Renal pelvis (tissue), 12 donors: ENCODE results near the gene PIGC. TPM values are rescaled to one million over a fixed set of nuclear protein-coding genes. Genes with fewer than 3 reads are reported as not detected.

ENCODE experiments used
- DNase-seq: peaks from one replicate; pipeline ENCODE4 v3.0.0-alpha.2; 2013
- long read RNA-seq, 16 experiments: transcript quantifications; one replicate each; lab custom pipeline, GENCODE V29; 2026
- polyA plus RNA-seq, 3 donors: library from polyadenylated mRNA; unstranded; fragments of 120-200 nt; gene quantifications; one replicate each; pipeline ENCODE4 v1.2.1, GENCODE V29; 2013; ENCODE audit not compliant: insufficient read length in 3 of 3

The PIGC gene
- 10 to 100 TPM; 42.4 to 46.6 (median 46.4) TPM for polyA plus RNA-seq
- long read RNA-seq, donor 1, transcript PIGC-202 (1 exons, 2,630 nt) = minor isoform, 12 of 30 reads
- long read RNA-seq, donor 1, transcript PIGC-201 (2 exons, 1,447 nt) = major isoform, 17 of 30 reads
- long read RNA-seq, donor 1, partial matches to known transcripts = 0 of 30 reads
- long read RNA-seq, donor 1, other reads (novel, unspliced or antisense) = 0 of 30 reads
- long read RNA-seq, donor 2, transcript PIGC-202 (1 exons, 2,630 nt) = minor isoform, 8 of 28 reads
- long read RNA-seq, donor 2, transcript PIGC-201 (2 exons, 1,447 nt) = major isoform, 20 of 28 reads
- long read RNA-seq, donor 2, partial matches to known transcripts = 0 of 28 reads
- long read RNA-seq, donor 2, other reads (novel, unspliced or antisense) = 0 of 28 reads
- long read RNA-seq, donor 3, transcript PIGC-201 (2 exons, 1,447 nt) = major isoform, 11 of 26 reads
- long read RNA-seq, donor 3, transcript PIGC-202 (1 exons, 2,630 nt) = minor isoform, 9 of 26 reads
- long read RNA-seq, donor 3, partial matches to known transcripts = 0 of 26 reads
- long read RNA-seq, donor 3, other reads (novel, unspliced or antisense) = 6 of 26 reads
- long read RNA-seq, donor 4, transcript PIGC-201 (2 exons, 1,447 nt) = major isoform, 16 of 34 reads
- long read RNA-seq, donor 4, transcript PIGC-202 (1 exons, 2,630 nt) = minor isoform, 11 of 34 reads
- long read RNA-seq, donor 4, partial matches to known transcripts = 0 of 34 reads
- long read RNA-seq, donor 4, other reads (novel, unspliced or antisense) = 6 of 34 reads
- long read RNA-seq, donor 5, transcript PIGC-201 (2 exons, 1,447 nt) = major isoform, 12 of 14 reads
- long read RNA-seq, donor 5, partial matches to known transcripts = 0 of 14 reads
- long read RNA-seq, donor 5, other reads (novel, unspliced or antisense) = 0 of 14 reads
- long read RNA-seq, donor 6, transcript PIGC-201 (2 exons, 1,447 nt) = major isoform, 14 of 23 reads
- long read RNA-seq, donor 6, transcript PIGC-202 (1 exons, 2,630 nt) = minor isoform, 9 of 23 reads
- long read RNA-seq, donor 6, partial matches to known transcripts = 0 of 23 reads
- long read RNA-seq, donor 6, other reads (novel, unspliced or antisense) = 0 of 23 reads
- long read RNA-seq, donor 7, transcript PIGC-201 (2 exons, 1,447 nt) = major isoform, 26 of 39 reads
- long read RNA-seq, donor 7, transcript PIGC-202 (1 exons, 2,630 nt) = minor isoform, 13 of 39 reads
- long read RNA-seq, donor 7, partial matches to known transcripts = 0 of 39 reads
- long read RNA-seq, donor 7, other reads (novel, unspliced or antisense) = 0 of 39 reads
- long read RNA-seq, donor 8, transcript PIGC-201 (2 exons, 1,447 nt) = major isoform, 9 of 12 reads
- long read RNA-seq, donor 8, partial matches to known transcripts = 0 of 12 reads
- long read RNA-seq, donor 8, other reads (novel, unspliced or antisense) = 0 of 12 reads
- long read RNA-seq, donor 9, transcript PIGC-201 (2 exons, 1,447 nt) = major isoform, 16 of 36 reads
- long read RNA-seq, donor 9, transcript PIGC-202 (1 exons, 2,630 nt) = minor isoform, 14 of 36 reads
- long read RNA-seq, donor 9, partial matches to known transcripts = 0 of 36 reads
- long read RNA-seq, donor 9, other reads (novel, unspliced or antisense) = 5 of 36 reads
- long read RNA-seq, donor 10, transcript PIGC-202 (1 exons, 2,630 nt) = minor isoform, 11 of 26 reads
- long read RNA-seq, donor 10, transcript PIGC-201 (2 exons, 1,447 nt) = major isoform, 15 of 26 reads
- long read RNA-seq, donor 10, partial matches to known transcripts = 0 of 26 reads
- long read RNA-seq, donor 10, other reads (novel, unspliced or antisense) = 0 of 26 reads
- long read RNA-seq, donor 11, transcript PIGC-201 (2 exons, 1,447 nt) = minor isoform, 9 of 20 reads
- long read RNA-seq, donor 11, transcript PIGC-202 (1 exons, 2,630 nt) = major isoform, 11 of 20 reads
- long read RNA-seq, donor 11, partial matches to known transcripts = 0 of 20 reads
- long read RNA-seq, donor 11, other reads (novel, unspliced or antisense) = 0 of 20 reads
- long read RNA-seq, donor 12, transcript PIGC-202 (1 exons, 2,630 nt) = minor isoform, 10 of 35 reads
- long read RNA-seq, donor 12, transcript PIGC-201 (2 exons, 1,447 nt) = major isoform, 25 of 35 reads
- long read RNA-seq, donor 12, partial matches to known transcripts = 0 of 35 reads
- long read RNA-seq, donor 12, other reads (novel, unspliced or antisense) = 0 of 35 reads
- long read RNA-seq, donor 13, transcript PIGC-202 (1 exons, 2,630 nt) = major isoform, 8 of 10 reads
- long read RNA-seq, donor 13, partial matches to known transcripts = 0 of 10 reads
- long read RNA-seq, donor 13, other reads (novel, unspliced or antisense) = 0 of 10 reads
- long read RNA-seq, donor 14 = 0 reads
- long read RNA-seq, donor 15, transcript PIGC-202 (1 exons, 2,630 nt) = minor isoform, 13 of 37 reads
- long read RNA-seq, donor 15, transcript PIGC-201 (2 exons, 1,447 nt) = major isoform, 24 of 37 reads
- long read RNA-seq, donor 15, partial matches to known transcripts = 0 of 37 reads
- long read RNA-seq, donor 15, other reads (novel, unspliced or antisense) = 0 of 37 reads
- long read RNA-seq, donor 16, transcript PIGC-201 (2 exons, 1,447 nt) = major isoform, 27 of 51 reads
- long read RNA-seq, donor 16, transcript PIGC-202 (1 exons, 2,630 nt) = minor isoform, 15 of 51 reads
- long read RNA-seq, donor 16, partial matches to known transcripts = 0 of 51 reads
- long read RNA-seq, donor 16, other reads (novel, unspliced or antisense) = 8 of 51 reads

DNA sequence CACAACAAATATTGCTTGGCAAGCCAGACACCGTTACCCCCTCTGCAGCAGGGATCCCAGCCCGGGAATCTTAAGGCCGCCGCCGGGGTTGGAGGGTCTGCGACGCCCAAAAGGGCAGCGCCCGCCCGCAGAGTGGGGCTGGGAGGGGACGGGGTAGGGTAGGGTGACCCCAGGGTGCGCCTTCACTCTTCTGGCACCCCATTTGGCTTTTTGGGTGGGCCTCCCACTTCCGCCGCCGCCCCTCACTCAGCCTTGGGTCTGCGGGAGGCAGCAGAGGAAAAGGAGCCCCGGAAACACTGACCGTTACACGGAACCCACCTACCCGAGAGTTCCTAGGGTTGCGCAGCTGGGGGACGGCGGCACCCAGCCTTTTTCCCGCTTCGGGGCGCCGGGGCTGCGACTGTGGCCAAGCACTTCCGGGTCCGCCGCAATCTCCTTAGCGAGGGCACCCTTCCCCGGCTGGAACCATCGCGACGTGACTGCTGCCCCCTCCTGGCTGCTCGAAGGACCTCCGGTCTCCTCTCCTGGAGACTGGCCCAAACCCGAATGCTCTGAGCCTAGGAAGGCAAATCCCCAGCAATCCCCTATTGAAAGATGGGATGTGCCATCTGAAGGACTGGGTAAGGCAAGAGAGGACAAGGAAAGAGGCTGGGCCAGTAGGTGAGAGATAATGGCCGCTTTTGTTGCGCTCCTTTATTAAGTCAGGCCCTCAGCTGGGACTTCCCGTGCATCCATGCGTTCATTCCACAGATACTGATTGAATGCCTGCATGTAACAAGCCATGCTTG, at the start of gene PIGC:
Gene PIGC, minus strand, starts transcription at position 404 of the 788 bp plus-strand sequence. CDS start 1,447 bp downstream, outside the sequence.
- DNase-seq = peak; percentile 80

DNA sequence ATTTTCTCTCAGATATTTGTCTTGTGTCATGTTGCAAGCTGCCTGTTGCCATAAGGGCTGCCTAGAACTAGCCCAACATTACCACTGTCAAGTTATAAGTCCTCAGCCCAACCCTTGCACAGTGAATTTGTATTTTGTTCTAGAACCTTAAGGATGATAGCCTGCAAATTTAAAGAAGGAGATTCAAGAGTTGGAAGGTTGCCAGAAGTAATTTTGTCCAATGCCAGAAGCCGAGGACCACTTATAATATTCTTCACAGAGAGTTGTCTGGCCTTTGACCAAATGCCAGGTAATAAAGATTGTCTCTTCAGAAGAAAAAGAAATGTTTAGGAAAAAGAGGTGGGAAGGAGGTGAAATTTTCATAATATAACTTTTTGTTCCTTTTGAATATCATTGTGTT, 48.6 kb upstream of the PIGC start:
- no peak for DNase-seq

DNA sequence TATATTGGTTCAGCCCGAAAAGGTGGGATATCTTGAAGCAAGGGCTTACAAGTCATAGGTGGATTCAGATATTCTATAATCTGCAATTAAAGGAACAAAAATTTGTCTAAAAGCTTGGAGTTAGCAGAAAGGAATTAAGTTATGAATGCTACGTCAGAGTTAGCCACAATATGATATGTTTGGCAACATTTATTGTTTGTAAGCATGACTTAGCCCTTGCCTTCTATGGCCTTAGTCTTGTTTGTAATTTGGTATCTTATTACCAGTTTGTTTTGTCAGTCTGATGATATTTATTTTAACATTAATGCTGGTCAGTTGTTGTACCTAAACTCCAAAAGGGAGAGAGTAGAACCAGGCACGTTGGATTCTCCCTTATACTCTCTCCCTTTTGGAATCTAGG, 46.0 kb upstream of the PIGC start:
- DNase-seq = no peak

DNA sequence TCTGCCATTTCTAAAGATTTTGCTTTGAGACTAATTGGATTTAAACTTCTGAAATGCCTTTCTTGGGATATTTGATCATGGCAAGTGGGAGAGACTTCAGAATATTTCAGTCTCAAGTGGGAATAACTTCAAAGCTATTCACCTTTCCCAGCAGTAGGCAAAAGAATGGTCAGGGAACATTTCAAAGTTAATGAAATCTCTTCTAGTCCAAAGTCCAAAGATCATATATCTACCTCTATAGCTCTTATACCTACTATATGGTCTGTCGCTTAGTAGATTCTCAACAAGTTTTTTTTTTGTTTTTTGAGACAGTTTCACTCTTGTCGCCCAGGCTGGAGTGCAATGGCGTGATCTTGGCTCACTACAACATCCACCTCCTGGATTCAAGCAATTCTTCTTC, 44.5 kb upstream of the PIGC start:
- DNase-seq = no peak

DNA sequence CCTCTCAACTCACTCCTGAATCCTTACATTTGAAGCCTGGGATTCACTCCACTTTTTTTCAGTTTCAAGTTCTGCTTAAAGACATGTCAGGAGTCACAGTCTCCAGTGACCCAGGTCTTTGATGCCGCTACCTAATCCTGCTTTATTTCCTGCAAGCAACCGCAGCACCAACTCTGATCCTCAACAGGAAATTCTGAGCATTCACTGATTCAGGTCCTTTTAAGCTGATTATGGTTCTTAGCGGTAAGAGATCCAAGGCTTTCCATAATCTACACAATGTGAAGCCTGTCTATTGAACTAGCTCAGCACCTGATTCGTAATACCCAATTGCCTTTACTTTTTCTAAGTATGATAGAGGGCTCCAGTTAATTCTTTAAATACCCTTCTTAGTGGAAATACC, 43.7 kb upstream of the PIGC start:
- DNase-seq = no peak

DNA sequence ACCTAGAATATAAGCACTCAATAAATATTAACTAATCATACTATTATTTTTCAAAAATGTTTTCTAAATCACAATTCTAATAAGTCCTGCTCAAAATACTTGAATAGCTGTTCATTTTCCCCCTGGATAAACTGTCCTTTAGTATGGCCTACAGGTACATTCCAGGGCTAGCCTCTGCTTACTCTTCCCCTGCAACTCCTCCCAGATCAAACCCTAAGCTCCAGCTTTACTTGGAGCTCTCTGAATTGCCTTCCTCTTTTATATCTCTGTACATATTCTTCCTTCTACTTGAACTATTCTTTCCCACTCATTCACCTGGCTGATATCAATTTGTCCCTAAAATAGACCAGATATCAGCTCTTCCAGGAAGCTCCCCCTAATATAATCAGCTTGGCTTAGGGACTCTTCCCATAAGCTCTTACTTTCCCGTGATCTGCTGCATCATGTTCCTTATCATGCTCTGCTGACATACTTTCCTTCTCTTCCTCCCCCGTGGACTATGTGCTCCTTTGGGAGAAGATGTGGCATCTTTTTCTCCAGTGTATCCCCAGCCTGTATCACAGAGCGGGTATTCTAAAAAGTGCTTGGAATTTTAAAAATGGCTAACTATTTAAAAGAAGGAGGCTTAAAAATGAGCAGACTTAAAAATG, 43.1 kb upstream of the PIGC start:
- DNase-seq = no peak

DNA sequence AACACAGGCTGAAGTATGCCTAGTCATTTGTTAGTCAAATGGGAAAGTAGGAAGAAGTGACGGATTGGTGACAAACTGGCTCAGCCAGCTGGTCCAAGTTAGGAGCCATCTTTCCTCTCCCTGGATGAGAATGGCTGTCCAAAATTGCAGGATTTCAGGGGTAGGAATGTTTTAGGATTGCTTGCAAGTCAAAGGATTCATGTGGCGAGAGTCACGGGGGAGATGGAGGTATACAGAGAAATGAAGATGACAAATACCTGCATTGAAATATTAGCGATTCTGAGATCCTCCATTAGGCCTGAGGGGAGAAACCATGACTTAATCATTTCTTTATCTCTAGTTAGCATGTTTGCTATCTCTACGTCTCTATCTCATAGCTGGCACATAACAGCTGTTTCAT, 41.8 kb upstream of the PIGC start:
- DNase-seq = no peak

DNA sequence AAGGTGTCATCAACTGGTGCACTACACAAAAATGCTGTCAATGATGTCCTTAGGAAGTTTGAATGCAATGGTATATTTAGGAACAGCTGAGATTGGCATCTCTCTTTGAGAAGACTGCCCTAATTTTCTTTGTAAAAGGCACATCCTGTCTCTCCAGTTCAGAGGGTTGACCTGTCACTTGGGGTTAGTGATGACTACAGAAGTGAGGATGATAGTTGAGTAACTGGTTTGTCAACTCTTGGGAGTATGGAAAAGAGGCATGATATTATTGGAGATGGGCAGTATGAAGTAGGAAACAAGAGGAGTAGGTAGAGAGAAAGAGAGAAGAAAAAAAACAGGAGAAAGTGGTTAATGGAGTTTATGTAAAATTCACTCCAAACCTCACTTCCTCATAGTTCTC, 40.4 kb upstream of the PIGC start:
- no peak for DNase-seq

DNA sequence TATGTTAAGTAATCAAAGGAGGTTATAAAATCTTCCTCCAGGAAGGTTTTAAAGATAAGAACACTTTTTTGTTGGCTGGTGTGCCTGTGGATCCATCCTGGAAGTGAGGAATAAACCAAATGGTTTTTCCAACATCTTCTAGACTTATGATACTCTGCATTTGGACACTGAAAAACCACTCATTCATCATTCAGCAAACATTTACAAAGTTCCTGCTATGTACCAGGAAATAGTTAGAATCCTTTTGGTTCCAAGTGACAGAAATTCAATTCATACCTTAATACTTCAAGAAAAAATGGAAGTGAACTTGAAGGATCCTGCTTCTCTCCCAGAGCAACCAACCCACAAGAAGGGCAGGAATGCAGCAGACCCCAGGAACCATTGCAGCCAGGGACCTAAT, 39.6 kb upstream of the PIGC start:
- DNase-seq = no peak

DNA sequence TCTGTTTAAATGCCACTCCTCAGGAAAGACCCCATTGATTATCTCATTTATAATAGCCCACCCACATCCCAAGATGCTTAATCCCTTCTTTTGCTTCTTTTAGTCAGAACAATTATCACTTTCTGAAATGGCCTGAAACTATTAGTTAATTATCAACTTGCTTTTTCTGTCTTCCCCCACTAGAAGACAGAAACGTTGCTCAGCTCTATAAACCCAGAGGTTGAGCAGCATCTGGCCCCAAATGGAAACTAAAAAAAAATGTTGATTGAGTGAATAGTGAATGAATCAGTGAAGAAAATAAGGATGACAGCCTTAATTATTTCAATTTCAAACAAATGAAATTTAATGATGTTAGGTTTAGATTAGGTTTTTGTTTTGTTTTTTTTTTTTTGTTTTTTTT, 38.2 kb upstream of the PIGC start:
- DNase-seq = no peak

DNA sequence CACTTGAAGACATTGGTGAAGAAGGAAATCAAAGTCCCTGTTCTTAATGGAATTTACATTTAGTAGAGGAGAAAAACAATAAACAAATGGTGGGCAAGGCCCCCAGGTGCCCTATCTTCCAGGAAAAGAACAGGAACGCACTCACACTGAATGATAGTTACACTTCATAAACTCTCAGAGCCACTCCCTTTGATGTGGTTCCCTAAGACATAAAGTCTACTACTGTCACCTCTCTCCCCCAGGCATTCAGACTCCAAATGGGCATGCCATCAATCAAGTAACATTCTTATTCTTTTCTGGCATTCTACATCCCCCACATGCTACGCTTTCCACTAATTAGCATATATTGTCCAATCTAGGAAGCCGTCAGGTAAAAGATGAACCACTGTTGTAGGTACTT, 36.6 kb upstream of the PIGC start:
- DNase-seq = peak; percentile 29

DNA sequence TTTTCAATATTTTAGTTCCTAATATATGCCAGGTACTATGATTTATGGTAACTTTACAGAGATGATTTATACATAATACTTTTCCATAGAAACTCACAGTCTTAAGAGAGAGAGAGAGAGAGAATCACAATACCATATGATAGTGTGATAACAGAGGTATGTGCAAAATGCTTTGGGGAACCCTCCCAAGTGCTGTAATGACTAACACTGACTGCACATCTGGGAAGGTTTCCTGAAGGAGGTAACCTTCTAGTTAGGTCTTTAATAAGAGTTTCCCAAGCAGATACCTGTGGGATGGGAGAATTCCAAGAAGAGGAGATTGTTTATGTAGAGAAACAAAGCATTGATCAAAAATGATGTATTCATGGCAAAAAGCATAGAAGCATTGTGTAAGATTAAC, 34.6 kb upstream of the PIGC start:
- DNase-seq = no peak

DNA sequence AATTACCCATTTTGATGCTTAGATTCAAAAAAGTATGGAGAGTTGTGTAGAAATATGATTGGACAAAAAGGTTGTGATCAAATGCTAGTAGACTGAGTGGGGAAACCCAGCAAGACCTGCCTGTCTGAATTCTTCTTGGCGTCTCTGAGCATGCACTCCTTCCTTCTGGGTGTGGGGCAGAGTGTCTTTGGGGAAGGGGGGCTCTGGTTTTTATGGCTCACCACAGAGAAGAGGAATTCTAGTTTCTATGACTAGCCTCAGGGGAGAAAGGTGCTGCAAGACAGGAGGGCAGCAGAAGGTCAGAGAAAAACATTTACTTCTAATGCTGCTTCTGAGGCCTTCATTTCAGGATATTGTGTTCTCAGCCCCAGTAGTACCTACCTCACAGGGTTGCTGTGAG, 33.9 kb upstream of the PIGC start:
- no peak for DNase-seq

DNA sequence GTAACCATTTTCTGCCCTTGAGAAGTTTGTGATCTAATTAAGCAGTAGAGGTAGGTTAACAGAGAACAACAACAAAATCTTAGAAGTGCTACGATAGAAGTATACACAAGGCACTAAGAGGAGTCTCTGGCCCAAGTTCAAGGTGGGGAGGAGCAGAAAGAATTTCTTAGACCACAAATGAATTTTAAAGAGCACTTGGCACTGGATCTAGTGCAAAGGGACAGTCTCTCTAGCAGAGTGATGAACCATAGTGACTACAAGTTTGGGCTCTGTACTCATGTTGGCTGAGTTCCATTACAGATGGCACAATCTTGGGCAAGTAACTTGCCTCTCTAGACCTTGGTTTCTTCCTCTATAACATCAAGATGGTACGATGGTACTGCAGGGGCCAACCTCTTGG, 33.3 kb upstream of the PIGC start:
- no peak for DNase-seq

DNA sequence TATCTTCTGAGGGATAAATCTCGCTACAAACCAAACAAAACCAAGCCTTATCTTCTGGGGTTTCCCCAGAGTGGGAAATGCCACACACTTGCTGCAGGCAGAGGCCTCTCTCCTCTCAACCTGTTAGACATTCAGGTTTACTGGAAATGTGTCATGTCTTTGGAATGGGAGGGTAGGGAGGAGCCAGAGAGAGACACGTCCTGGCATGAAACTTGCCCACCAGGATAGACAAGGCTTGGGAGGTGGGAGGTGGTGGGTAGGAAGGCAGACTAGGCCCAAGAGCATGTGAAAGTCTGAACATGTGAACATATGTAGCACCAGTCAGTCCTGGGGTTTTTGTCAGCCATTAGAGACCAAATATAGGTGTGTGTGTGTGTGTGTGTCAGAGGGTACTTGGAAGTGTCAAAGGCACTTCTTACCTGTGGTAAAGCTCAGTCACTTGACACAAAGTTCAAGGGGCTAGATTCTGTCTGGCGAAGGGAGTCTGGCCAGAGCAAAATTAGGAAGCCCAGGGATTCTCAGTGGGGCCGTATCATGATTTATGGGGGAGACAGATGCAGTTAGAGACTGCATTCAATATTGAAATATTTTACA, 32.4 kb upstream of the PIGC start:
- no peak for DNase-seq

DNA sequence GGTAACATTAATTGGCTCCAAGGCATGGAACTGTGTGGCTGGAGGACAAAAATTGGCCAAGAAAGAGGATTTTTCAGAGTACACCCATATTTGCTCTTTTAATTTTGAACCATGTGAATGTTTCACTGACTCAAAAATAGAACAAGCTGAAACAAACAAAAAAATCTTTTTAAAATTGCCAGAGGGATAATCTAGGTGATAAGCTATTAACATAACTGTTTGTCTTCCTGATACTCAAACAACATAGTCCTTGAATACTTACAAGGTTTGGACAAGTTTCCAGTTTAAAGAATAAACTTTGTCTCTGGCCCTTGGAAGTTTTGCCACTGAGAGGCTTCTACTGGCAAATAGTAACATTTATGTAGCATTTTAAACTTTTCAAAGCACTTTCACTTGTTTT, 30.0 kb upstream of the PIGC start:
- no peak for DNase-seq

DNA sequence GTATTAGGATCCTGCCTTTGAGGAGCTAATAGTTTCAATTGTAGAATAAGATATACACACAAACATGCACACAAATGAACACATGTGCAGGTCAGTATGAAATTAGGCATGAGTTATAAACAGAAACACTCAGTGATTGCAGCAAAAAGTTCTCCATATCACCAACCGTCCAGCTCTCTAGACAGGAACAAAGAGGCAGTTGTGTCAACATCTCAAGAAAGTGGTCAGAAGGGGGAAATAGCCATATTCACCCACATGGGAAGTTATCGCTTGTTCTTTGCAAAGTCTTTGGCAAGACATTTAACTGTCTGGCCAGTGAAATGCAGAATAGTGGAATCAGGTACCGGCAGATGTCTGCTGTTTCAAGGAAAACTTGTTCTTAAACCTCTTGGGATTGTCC, 29.4 kb upstream of the PIGC start:
- no peak for DNase-seq
